T1000 (cell line): ENCODE measurements around the gene IGFLR1.
A peak's percentile ranks its signal among the peaks of the same experiment; 100 is the strongest.
"Not testable (repeated sequence)": the region's sequence is repeated elsewhere in the genome, so short reads cannot be mapped to it uniquely, and the experiment has no call there.

Experiments used
- DNase-seq: peaks from one replicate; lab custom pipeline; 2025; ENCODE audit warnings: mixed read lengths; lab: John Stamatoyannopoulos, UW

The IGFLR1 gene

DNA sequence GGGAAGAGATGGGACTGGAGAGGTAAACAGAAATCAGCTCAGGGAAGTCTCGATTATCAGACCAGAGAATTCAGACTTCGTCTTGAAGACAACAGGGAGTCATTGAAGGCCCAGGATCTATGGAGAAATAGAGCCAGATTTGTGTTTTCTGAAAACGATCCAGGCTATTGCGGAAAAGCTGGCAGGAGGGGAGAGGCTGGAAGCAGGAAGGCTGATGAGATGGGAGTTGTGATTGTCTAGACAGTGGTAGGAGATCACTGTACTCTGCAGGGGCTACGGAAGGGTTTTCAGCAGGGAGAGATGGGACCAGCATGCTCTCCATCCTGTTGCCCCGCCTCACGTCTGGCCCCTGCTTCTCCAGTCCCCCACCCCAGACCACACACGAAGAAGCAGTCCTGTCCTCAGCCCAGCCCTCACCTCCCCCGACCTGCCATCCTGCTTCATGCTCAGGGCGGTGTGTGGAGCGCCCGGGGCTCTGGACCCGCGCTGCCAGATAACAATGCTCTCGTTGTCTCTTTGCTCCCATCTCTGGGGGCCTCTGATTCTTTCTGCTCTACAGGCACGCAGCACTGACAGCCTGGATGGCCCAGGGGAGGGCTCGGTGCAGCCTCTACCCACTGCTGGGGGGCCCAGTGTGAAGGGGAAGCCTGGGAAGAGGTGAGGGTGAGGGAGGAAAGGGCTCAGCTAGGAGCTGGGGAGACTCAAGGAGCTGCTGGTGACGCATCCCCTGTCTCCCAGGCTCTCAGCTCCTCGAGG, 35.0 kb upstream of the IGFLR1 start:
- no peak for DNase-seq

DNA sequence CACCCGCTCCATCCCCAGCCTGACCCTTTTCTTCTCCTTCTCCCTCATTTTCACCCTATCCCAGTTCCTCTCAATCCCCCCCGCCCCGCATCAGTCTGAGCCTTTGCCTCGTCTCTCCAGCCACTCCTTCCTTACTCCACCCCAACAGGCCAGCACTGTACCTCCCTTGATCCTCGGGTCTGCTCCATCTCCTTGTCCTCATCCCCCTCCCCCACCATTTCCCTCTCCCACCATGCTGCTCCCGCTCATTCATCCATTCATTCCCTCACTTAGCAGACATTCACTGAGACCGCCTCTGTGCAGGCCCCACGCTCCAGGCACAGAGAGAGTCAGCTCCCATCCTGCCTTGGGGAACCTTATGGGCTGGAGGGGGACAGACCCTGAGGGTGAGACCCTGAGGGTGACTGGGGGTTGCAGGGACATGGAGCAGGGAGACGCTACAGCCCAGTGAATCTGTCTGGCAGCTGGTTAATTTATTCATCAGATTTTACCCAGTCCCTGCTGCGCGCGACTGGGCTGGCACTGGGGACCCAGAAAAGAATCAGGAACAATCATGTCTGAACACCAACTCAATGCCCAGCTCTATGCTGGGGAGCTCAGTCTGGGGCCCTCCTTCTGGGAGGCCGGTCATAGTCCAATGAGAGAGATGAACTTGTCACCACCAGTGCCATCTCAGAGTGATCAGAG, 34.0 kb upstream of the IGFLR1 start:
- DNase-seq, result no peak

DNA sequence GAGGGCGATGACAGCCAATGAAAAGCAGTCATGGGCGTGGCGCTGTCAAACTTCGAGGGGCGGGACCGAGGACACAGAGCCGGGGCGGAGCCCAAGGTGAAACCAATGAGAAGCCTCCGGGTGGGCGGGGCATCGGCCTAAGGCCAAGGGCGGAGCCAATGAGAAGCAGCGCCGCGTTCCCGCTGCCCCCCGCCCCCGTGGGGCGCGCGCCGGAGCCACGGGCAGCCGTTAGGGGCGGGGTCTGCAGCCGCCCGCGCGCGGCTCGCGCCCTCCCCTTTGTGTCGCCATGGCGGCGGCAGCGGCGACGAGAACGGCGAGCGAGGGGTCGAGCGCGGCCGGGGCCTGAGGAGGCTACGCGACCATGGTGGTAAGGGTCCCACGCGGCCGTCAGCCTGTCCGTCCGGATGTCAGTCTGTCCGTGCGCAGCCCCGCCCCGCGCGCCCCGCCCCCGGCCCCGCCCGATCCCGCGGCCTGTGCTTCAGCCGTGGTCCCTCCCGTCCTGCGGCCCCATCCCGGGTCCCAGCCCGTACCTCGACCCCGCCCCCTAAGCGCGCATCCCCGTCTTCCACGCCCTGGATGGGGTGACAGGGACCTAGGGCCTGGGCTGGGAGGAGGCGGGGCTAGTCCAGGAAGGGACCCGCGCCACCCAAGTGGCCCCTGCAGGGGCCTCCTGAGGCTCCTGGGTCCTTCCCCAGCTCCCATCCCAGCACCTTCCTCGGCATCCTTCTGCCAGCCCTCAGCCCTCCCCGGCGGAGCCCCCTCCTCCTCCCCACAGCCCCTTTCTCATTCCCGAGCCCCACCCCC, 33.2 kb upstream of the IGFLR1 start, which contains the start of gene ARHGAP33:
TSS of gene ARHGAP33 (plus strand) at position 267 of the 804 bp plus-strand sequence. CDS start at position 362, 95 bp downstream.
- peak; percentile 98 for DNase-seq

DNA sequence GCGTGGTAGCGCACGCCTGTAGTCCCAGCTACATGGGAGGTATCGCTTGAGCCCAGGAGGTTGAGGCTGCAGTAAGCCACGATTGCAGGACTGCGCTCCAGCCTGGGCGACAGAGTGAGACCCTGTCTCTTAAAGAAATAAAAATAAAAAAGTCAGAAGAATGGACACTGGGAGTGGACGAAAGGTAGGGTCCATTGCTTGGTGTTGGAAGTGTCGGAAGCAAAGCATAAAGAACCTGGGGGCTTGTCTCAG, 32.7 kb upstream of the IGFLR1 start:
- DNase-seq, result no peak

DNA sequence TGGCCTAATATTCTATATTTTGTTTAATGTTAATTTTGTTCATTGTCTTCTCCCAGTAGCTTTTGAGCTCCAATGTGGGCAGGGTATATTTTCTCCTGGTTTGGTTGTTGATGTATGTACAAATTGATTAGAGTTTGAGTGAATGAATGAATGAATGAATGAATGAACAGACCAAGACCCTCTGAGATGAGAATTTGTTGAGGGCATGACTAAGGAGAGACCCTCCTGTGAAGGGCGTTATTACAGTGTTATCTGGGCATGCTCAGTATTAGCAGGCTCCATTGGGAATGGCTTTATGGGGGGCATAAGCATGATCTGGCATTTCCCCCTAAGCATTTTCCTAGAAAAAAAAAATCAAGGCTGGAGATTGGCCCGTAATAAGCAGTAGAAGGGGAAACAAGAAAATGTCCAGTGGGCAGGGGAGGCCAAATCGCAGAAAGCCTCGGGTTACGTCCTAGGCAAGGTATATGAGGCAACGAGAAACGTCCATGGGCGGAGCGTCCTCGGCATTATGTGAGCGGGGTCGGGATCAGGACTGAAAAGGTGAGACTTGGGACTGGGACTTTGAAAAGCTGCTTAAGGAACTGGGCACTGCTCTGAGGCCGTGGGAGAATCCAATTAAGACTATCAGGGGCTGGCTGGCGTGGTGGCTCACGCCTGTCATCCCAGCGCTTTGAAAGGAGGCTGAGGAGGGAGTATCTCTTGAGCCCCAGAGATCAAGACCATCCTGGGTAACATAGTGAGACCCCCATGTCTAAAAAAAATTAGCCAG, 32.2 kb upstream of the IGFLR1 start:
- no peak for DNase-seq

DNA sequence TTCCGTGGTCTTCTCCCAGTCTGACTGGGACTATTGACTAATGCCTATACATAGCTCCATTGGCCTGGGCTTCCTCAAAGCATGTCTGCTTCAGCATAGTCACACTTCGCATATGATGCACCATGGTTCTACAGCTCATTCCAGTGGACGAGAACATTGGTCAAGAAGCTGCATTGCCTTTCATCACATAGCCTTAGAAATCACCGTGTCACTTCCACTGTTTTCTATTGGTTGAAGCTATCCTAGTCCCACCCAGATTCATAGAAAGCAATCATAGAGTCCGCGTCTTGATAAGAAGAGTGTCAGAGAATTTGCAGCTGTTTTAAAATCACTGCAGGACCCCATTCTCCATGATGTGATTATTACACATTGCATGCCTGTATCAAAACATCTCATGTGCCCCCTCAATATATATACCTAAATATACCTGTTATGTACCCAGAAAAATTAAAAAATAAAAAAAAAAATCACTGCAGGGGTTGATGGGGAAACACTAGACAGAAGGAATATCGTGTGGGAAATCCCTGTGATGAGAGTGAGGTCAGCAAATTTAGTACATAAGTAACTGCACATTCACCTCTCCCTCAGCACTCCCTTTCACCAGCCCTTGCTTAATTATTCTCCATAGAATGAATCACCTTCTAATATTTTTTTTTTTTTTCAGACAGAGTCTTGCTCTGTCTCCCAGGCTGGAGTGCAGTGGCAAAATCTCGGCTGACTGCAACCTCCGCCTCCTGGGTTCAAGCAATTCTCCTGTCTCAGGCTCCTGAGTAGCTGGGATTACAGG, 31.0 kb upstream of the IGFLR1 start:
- DNase-seq, result no peak

DNA sequence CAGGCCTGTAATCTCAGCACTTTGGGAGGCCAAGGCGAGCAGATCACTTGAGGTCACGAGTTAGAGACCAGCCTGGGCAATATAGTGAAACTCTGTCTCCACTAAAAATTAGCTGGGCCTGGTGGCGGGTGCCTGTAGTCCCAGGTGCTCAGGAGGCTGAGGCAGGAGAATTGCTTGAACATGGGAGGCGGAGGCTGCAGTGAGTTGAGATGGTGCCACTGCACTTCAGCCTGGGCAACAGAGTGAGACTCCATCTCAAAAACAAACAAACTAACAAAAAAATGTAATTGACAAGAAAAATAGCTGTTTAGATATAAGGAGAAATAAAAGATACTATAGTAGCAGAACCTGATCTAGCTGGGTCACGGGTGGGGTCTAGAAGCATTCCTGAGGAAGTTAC, 30.1 kb upstream of the IGFLR1 start:
- DNase-seq, result not testable (repeated sequence)

DNA sequence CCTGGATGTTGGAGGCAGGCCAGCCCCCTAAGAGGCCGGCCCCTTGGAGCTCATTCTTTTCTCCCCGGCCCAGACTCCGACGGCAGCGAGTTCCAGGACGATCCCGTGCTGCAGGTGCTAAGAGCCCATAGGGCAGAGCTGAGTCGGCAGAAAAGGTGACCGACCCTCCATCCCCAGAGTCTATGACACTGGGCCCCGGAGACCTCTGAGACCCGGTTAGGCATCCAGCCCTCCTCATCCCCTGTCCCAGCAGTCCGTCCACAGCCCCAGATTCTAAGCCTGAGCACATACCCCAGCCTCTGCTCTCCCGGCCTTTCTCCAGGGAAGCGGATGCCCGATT, 25.8 kb upstream of the IGFLR1 start:
- DNase-seq, result no peak

DNA sequence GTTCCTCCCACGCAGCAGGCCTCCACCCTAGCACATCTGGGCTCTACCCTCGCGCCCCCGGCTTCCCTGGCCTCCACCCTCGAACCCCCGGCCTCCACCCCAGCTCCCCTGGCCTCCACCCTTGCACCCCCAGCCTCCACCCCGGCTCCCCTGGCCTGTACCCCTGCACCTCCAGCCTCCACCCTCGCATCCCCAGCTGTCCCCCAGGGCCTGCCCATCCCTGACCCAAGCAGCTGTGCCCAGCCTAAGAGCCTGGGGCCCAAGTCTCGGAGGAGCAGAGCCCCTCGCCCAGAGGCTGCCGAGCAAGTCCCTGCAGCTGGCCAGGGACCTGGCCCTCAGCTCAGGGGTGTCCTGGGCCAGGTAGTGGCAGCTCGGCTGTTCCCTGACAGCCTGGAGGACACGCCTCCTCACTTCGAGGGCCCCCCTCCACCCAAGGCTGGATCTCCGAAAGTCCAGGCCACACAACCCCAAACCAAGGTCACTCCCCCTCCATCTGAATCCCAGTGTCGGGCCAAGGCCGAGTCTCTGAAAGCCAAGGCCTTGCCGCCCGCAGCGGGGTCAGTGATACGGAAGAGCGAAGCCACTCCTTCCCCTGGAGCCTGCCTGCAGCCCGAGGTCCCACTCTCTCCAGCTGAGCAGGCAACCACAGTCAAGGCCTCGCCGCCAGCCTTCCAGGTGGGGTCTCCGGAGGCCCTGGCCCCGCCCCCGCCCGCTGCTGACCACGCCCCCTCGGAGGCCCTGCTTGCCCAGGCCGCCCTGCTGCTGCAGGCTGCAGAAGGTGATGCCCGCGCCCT, 25.2 kb upstream of the IGFLR1 start:
- no peak for DNase-seq

DNA sequence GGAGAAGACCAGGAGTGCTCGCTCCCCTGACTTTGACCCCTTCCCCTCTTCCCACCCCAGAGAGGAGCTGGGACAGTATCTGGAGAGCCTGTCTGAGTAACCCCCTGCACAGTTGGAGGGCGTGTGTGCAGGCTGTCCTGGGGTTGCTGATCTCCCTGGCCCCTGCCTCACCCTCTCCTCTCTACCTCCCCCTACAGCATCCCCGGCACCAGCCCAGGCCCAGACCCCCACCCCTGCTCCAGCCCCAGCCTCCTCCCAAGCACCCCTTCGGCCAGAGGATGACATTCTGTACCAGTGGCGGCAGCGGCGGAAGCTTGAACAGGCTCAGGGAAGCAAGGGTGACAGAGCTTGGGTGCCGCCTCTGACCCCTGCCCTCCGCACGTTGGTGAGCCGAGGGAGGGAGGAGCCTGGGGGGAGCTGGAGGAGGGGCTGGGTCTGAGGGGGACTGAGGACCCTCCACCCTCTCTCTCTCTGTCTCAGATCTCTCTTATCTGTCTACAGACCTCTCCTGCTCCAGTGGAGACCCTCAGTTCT, 24.4 kb upstream of the IGFLR1 start:
- no peak for DNase-seq

DNA sequence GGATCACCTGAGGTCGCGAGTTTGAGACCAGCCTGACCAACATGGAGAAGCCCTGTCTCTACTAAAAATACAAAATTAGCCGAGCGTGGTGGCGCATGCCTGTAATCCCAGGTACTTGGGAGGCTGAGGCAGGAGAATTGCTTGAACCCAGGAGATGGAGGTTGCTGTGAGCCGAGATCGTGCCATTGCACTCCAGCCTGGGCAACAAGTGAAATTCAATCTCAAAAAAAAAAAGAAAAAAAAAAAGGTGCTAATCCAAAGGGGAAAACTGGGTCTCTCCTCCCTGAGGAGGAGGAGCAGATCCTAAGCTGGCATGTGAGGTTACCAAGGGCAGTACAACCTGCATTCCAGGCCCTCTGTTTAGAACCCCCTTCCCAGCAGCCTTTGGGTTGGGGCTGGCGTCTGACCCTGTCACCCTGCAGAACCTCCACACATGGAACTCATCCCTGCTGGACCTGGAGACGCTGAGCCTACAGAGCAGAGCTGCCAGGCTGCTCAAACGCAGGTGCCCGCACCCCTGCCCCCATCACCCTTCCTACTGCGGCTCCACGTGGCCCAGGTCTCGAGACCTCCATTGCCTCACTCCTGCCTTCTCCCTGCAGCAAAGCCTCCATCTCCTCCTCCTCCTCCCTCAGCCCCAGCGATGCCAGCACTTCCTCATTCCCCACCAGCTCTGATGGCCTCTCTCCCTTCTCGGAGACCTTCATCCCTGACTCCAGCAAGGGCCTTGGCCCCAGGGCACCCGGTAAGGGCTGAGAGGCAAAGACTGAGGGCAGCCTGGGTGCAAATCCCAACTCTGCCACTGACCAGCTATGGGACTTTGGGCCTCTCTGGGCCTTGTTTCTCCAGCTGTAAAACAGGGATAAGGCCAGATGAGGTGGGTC, 22.4 kb upstream of the IGFLR1 start:
- no peak for DNase-seq

DNA sequence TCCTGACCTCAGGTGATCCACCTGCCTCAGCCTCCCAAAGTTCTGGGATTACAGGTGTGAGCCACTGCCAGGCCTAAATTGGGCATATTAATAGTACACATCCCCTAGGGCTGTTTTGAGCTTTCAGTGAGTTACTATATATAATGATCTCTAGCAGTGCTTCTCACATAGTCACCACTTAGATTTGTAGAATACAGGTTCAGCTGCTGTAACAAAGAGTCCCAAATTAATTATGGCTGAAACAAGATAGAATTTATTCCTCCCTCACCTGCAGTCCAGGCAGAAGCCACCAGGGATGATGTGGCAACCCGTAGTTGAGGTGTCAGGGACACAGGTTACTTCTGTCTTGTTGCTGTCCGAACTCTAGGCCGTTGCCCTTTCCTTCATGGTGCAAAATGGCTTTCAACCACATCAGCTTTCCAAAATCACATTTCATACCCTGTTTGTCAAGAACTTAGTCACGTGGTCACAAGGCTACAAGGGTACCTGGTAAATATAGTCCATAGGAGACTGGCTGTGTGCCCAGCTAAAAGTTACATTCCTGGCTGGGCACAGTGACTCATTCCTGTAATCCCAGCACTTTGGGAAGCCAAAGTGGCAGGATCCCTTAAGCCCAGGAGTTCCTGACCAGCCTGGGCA, 18.6 kb upstream of the IGFLR1 start:
- DNase-seq, result no peak

DNA sequence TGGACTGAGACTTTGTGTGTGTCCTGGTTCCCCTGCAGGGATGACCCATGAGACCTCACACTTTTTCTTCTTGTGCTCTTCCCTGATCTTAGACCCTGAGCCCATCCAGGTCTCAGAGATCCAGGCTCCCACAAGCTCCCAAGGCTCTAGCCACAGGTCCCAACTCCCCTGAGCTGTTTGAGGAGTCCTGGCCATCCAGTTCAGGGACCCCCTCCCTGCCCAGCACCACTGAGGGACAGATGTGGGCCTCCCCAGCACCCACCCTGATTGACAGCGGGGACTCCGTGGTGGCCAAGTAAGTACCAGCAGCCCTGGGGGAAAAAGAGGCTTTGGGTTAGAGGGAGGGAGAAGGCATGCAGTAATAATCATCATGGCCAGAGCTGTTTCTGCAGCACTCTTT, 17.4 kb upstream of the IGFLR1 start:
- no peak for DNase-seq

DNA sequence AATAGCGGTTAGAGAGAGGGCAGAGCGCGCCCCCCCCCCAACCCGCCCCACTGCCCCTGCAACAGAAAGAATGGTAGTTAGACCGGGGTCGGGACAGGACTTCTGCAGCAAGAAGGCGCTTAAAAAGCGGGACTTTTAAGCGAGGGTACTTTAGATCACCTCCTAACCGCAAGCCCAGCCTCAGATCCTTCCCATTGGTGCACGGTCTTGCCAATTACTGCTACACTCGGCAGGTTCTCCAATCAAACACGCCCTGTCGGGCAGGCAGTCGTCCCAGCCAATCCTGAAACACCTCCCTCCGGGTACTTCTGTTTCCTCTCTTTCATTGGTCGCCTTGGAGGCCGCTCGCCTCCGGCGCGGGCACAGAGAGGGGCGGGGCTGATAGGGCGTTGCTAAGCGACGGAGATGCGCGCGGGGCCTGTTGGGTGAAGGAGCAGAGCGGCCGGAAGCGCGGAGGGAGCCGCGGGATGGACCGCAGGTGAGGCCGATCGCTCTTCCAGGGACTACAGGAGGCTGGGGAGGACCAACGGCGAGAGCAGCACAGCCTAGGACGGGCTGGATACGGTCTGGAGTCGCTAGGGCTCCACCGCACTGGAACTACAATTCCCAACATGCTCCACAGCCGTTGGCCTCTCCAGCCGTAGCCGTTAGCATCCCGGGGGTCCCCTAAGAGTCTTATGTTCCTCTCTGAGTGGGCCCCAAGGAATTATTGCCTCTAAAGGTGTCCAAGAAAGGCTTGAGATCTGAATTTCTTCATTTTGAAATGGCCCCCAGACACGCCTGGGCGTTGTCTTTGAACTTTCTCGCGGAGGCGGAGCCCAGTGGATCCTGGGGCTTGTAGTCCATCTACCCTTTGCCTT, 15.7 kb upstream of the IGFLR1 start, which contains the start of gene PROSER3:
TSS of gene PROSER3 (plus strand) at position 428 of the 860 bp plus-strand sequence. CDS start at position 468, 40 bp downstream.
- DNase-seq, result peak; percentile 98

DNA sequence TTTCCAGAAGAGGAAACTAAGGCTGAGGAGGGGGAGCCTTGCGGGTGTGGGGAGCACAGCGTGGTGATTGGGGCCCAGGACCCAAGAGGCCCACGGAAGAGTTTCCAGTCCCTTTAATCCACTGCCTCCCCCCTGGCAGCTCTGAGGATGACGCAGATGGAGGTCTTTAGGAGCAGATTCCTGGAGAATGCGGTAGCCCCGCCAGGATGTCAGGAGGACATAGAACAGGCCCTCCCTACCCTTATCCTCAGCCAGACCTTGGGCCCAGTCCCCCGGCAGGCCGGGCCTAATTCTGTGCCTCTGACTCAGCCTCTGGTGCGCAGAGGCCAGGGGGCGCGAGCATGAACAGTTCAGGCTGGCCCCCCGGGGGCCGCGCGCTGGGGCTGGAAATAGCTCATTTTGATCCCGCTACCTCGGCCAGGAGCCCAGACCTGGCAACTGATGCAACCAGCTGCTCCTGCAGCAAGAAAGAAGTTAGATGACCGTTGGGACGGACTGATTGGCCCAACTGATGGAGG, 15.0 kb upstream of the IGFLR1 start:
- peak; percentile 79 for DNase-seq

DNA sequence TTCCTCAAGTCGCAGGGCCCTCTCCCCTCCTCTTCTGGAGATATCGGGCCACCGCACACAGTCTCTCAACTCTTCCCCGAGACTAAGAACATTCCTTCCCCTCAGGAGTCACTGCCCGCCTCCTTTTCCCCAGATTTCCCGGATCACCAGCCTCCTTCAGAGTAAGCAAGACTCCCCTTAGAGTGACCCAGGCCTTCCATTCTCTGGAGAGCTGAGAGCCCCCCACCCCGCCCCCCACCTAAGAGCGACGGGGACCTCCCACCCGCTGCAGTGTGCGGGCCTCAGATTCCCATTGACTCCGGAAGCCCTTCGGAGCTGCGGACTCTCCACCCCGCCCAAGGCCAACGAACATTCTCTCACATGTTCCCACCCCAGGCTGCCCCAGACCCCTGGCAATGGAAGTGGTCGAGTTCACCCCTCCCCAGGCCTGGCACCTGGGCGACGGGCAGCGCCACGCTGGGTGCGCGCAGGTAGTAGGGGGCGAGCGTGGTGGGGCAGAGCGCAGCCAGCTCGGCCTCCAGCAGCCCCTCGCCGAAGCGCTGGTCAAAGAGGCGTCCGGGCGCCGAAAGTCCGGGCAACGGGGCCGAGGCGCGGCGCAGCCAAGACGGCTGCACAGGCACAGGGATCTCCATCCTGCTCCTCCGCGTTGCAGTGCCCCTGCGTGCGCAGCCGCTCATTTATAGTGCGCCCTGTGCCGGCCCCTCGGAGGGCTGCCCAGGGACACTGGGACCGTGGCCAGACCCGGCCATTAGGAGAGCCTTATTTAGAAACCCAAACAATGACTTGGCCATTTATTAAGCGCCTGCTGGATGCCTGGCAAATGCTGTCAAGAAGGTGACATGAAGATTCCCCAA, 14.4 kb upstream of the IGFLR1 start, which contains the start of gene HSPB6:
TSS of gene HSPB6 (minus strand) at position 653 of the 854 bp plus-strand sequence. CDS start at position 632, 21 bp downstream.
- no peak for DNase-seq
